ENCODE data around the gene CARD9.

CARD9 gene

GRCh38 chr9:136400038-136400834 is 26.8 kb upstream of the CARD9 start, which contains the start of gene SNAPC4:
SNAPC4 (minus strand) TSS chr9:136400170; CDS start chr9:136398428, 1,742 bp downstream.
- peak; percentile 71 for DNase-seq

- no peak for DNase-seq
These were observed 25.9 kb upstream of the CARD9 start for GRCh38 chr9:136399176-136400037.

- no peak for DNase-seq
These were observed 24.8 kb upstream of the CARD9 start for GRCh38 chr9:136398286-136398685.

- no peak for DNase-seq
These were observed 24.2 kb upstream of the CARD9 start for GRCh38 chr9:136397643-136398042.

- no peak for DNase-seq
These were observed 22.7 kb upstream of the CARD9 start for GRCh38 chr9:136396219-136396515.

GRCh38 chr9:136395345-136396218 is 22.1 kb upstream of the CARD9 start:
- no peak for DNase-seq

- DNase-seq: no peak
These were observed 21.5 kb upstream of the CARD9 start for GRCh38 chr9:136395020-136395340.

- DNase-seq: no peak
These were observed 21.0 kb upstream of the CARD9 start for GRCh38 chr9:136394312-136395019.

GRCh38 chr9:136393531-136393930 is 20.1 kb upstream of the CARD9 start:
- no peak for DNase-seq

GRCh38 chr9:136392538-136393449 is 19.3 kb upstream of the CARD9 start:
- no peak for DNase-seq

- no peak for DNase-seq
These were observed 18.5 kb upstream of the CARD9 start for GRCh38 chr9:136391737-136392537.

- DNase-seq: no peak
These were observed 15.9 kb upstream of the CARD9 start for GRCh38 chr9:136389396-136389795.

GRCh38 chr9:136387217-136387616 is 13.7 kb upstream of the CARD9 start:
- no peak for DNase-seq

GRCh38 chr9:136386018-136386417 is 12.5 kb upstream of the CARD9 start:
- no peak for DNase-seq

GRCh38 chr9:136385015-136385414 is 11.5 kb upstream of the CARD9 start:
- DNase-seq: no peak

- no peak for DNase-seq
These were observed 10.0 kb upstream of the CARD9 start for GRCh38 chr9:136383436-136383835.

GRCh38 chr9:136381966-136382513 is 8.6 kb upstream of the CARD9 start:
- DNase-seq: no peak

- no peak for DNase-seq
These were observed 7.8 kb upstream of the CARD9 start for GRCh38 chr9:136381311-136381710.

- DNase-seq: no peak
These were observed 6.9 kb upstream of the CARD9 start for GRCh38 chr9:136380381-136380780.

GRCh38 chr9:136379891-136380290 is 6.4 kb upstream of the CARD9 start:
- DNase-seq: no peak
